WTC11 (cell line): Measurements from ENCODE around the gene FCHSD1. TPM values are rescaled to one million over a fixed set of nuclear protein-coding genes. Genes with fewer than 3 reads are reported as not detected.

ENCODE experiments used
- E2F1 ChIP-seq: sonication (generic); formaldehyde crosslinking; IDR thresholded peaks from 2 replicates; pipeline ENCODE4 v1.8.0; 2022; ENCODE audit warnings: mild to moderate bottlenecking, missing genetic modification reagents
- FOXK1 ChIP-seq: sonication (generic); formaldehyde crosslinking; IDR thresholded peaks from 2 replicates; pipeline ENCODE4 v1.8.0; 2022; ENCODE audit warnings: mild to moderate bottlenecking, moderate library complexity, missing genetic modification reagents
- GTF2I ChIP-seq: fragments of 250-450 bp; sonication (Bioruptor Pico); conservative IDR thresholded peaks from 2 replicates; pipeline ENCODE4 v1.4.0; 2021; ENCODE audit warnings: mild to moderate bottlenecking
- HMGXB4 ChIP-seq: sonication (generic); formaldehyde crosslinking; IDR thresholded peaks from 2 replicates; pipeline ENCODE4 v1.8.1; 2023; ENCODE audit warnings: mild to moderate bottlenecking, moderate library complexity, missing genetic modification reagents
- KAT7 ChIP-seq: sonication (generic); formaldehyde crosslinking; IDR thresholded peaks from 2 replicates; pipeline ENCODE4 v1.8.1; 2023; ENCODE audit warnings: missing genetic modification reagents, mild to moderate bottlenecking, borderline replicate concordance
- NFE2L1 ChIP-seq: sonication (generic); formaldehyde crosslinking; IDR thresholded peaks from 2 replicates; pipeline ENCODE4 v1.8.1; 2023; ENCODE audit warnings: missing genetic modification reagents
- NFYB ChIP-seq: sonication (generic); formaldehyde crosslinking; conservative IDR thresholded peaks from 2 replicates; pipeline ENCODE4 v1.8.0; 2022; ENCODE audit warnings: low read depth, missing genetic modification reagents
- TEAD1 ChIP-seq: sonication (generic); formaldehyde crosslinking; IDR thresholded peaks from 2 replicates; pipeline ENCODE4 v1.8.0; 2022; ENCODE audit warnings: mild to moderate bottlenecking, missing genetic modification reagents
- ZMAT4 ChIP-seq: fragments of 250-450 bp; sonication (Bioruptor Pico); IDR thresholded peaks from 2 replicates; pipeline ENCODE4 v1.9.0; 2021; ENCODE audit warnings: mild to moderate bottlenecking
- ZNF121 ChIP-seq: sonication (generic); formaldehyde crosslinking; IDR thresholded peaks from 2 replicates; pipeline ENCODE4 v1.8.0; 2023; ENCODE audit warnings: missing genetic modification reagents
- ZNF423 ChIP-seq: fragments of 250-450 bp; sonication (Bioruptor Pico); IDR thresholded peaks from 2 replicates; pipeline ENCODE4 v2.1.2; 2022; ENCODE audit warnings: mild to moderate bottlenecking, moderate library complexity
- total RNA-seq: library from RNA; stranded (reverse); gene quantifications from 3 replicates; pipeline ENCODE4 v1.2.3, GENCODE V29; 2021
- TF ChIP-seq, protein P1 (sequence below): fragments of 250-450 bp; sonication (Bioruptor Pico); IDR thresholded peaks from 2 replicates; pipeline ENCODE4 v1.9.0; 2021; ENCODE audit warnings: mild to moderate bottlenecking, borderline replicate concordance
- TF ChIP-seq, protein P2 (sequence below): sonication (generic); formaldehyde crosslinking; IDR thresholded peaks from 2 replicates; pipeline ENCODE4 v1.8.1; 2023; ENCODE audit warnings: mild to moderate bottlenecking, missing genetic modification reagents
- TF ChIP-seq, protein P3 (sequence below): sonication (generic); formaldehyde crosslinking; IDR thresholded peaks from 2 replicates; pipeline ENCODE4 v1.8.1; 2023; ENCODE audit warnings: mild to moderate bottlenecking, missing genetic modification reagents, borderline replicate concordance

Gene FCHSD1
- total RNA-seq, 1 experiment from 2014 or later, result 50.3 TPM

GRCh38 chr5:141674747-141675146 lies 23.5 kb upstream of the FCHSD1 start (continued):
- TF ChIP-seq, protein P1, sequence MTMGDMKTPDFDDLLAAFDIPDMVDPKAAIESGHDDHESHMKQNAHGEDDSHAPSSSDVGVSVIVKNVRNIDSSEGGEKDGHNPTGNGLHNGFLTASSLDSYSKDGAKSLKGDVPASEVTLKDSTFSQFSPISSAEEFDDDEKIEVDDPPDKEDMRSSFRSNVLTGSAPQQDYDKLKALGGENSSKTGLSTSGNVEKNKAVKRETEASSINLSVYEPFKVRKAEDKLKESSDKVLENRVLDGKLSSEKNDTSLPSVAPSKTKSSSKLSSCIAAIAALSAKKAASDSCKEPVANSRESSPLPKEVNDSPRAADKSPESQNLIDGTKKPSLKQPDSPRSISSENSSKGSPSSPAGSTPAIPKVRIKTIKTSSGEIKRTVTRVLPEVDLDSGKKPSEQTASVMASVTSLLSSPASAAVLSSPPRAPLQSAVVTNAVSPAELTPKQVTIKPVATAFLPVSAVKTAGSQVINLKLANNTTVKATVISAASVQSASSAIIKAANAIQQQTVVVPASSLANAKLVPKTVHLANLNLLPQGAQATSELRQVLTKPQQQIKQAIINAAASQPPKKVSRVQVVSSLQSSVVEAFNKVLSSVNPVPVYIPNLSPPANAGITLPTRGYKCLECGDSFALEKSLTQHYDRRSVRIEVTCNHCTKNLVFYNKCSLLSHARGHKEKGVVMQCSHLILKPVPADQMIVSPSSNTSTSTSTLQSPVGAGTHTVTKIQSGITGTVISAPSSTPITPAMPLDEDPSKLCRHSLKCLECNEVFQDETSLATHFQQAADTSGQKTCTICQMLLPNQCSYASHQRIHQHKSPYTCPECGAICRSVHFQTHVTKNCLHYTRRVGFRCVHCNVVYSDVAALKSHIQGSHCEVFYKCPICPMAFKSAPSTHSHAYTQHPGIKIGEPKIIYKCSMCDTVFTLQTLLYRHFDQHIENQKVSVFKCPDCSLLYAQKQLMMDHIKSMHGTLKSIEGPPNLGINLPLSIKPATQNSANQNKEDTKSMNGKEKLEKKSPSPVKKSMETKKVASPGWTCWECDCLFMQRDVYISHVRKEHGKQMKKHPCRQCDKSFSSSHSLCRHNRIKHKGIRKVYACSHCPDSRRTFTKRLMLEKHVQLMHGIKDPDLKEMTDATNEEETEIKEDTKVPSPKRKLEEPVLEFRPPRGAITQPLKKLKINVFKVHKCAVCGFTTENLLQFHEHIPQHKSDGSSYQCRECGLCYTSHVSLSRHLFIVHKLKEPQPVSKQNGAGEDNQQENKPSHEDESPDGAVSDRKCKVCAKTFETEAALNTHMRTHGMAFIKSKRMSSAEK (CRISPR knock-in tag), result peak; percentile 45; the same call in 1 of the 2 replicates
- no peak for TF ChIP-seq NFYB (CRISPR knock-in tag)
- TF ChIP-seq TEAD1 (CRISPR knock-in tag), result peak; percentile 95; the same call in 1 of the 2 replicates
- TF ChIP-seq ZNF423, result no peak
- peak; percentile 74; the same call in 1 of the 2 replicates for TF ChIP-seq ZNF121 (CRISPR knock-in tag)
- TF ChIP-seq NFE2L1 (CRISPR knock-in tag), result no peak
- no peak for TF ChIP-seq HMGXB4 (CRISPR knock-in tag)
- TF ChIP-seq GTF2I (CRISPR knock-in tag), result no peak
- TF ChIP-seq, protein P2, sequence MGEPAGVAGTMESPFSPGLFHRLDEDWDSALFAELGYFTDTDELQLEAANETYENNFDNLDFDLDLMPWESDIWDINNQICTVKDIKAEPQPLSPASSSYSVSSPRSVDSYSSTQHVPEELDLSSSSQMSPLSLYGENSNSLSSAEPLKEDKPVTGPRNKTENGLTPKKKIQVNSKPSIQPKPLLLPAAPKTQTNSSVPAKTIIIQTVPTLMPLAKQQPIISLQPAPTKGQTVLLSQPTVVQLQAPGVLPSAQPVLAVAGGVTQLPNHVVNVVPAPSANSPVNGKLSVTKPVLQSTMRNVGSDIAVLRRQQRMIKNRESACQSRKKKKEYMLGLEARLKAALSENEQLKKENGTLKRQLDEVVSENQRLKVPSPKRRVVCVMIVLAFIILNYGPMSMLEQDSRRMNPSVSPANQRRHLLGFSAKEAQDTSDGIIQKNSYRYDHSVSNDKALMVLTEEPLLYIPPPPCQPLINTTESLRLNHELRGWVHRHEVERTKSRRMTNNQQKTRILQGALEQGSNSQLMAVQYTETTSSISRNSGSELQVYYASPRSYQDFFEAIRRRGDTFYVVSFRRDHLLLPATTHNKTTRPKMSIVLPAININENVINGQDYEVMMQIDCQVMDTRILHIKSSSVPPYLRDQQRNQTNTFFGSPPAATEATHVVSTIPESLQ (CRISPR knock-in tag), result no peak
- peak; percentile 61; the same call in 1 of the 2 replicates for TF ChIP-seq ZMAT4 (CRISPR knock-in tag)
- 0 out of 2 replicates have a peak, but pooled peaks have one; percentile 35 for TF ChIP-seq FOXK1
- TF ChIP-seq E2F1 (CRISPR knock-in tag), result no peak
- TF ChIP-seq, protein P3, sequence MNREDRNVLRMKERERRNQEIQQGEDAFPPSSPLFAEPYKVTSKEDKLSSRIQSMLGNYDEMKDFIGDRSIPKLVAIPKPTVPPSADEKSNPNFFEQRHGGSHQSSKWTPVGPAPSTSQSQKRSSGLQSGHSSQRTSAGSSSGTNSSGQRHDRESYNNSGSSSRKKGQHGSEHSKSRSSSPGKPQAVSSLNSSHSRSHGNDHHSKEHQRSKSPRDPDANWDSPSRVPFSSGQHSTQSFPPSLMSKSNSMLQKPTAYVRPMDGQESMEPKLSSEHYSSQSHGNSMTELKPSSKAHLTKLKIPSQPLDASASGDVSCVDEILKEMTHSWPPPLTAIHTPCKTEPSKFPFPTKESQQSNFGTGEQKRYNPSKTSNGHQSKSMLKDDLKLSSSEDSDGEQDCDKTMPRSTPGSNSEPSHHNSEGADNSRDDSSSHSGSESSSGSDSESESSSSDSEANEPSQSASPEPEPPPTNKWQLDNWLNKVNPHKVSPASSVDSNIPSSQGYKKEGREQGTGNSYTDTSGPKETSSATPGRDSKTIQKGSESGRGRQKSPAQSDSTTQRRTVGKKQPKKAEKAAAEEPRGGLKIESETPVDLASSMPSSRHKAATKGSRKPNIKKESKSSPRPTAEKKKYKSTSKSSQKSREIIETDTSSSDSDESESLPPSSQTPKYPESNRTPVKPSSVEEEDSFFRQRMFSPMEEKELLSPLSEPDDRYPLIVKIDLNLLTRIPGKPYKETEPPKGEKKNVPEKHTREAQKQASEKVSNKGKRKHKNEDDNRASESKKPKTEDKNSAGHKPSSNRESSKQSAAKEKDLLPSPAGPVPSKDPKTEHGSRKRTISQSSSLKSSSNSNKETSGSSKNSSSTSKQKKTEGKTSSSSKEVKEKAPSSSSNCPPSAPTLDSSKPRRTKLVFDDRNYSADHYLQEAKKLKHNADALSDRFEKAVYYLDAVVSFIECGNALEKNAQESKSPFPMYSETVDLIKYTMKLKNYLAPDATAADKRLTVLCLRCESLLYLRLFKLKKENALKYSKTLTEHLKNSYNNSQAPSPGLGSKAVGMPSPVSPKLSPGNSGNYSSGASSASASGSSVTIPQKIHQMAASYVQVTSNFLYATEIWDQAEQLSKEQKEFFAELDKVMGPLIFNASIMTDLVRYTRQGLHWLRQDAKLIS (CRISPR knock-in tag), result peak; percentile 20; the same call in 1 of the 2 replicates
- no peak; the same call in 1 of the 2 replicates for TF ChIP-seq KAT7 (CRISPR knock-in tag)
